NT2/D1 (cell line): ENCODE measurements around the gene CD22.

Experiments used
- SUZ12 ChIP-seq: IDR thresholded peaks from 2 replicates; pipeline ENCODE4 v1.6.1; 2011; ENCODE audit not compliant: insufficient read length, insufficient read depth; ENCODE audit errors: extremely low read depth
- YY1 ChIP-seq: IDR thresholded peaks from 2 replicates; pipeline ENCODE4 v1.6.1; 2011; ENCODE audit not compliant: insufficient read length, insufficient read depth
- ZNF274 ChIP-seq: IDR thresholded peaks from 2 replicates; pipeline ENCODE4 v1.6.1; 2011; ENCODE audit warnings: mild to moderate bottlenecking, low read depth, low read length

GRCh38 chr19:35306473-35307246 lies 22.3 kb upstream of the CD22 start:
- no peak for TF ChIP-seq ZNF274
- no peak for TF ChIP-seq YY1
- TF ChIP-seq SUZ12, result no peak
